ENCODE measurements around the gene CYGB. TPM values are rescaled to one million over a fixed set of nuclear protein-coding genes. Genes with fewer than 3 reads are reported as not detected.

The CYGB gene
- total and polyA plus RNA-seq, 2 of the 13 experiments (the other 11 are each of a cell fraction or from before 2014, with no cell fraction given): 18.9 to 27.1 TPM

DNA sequence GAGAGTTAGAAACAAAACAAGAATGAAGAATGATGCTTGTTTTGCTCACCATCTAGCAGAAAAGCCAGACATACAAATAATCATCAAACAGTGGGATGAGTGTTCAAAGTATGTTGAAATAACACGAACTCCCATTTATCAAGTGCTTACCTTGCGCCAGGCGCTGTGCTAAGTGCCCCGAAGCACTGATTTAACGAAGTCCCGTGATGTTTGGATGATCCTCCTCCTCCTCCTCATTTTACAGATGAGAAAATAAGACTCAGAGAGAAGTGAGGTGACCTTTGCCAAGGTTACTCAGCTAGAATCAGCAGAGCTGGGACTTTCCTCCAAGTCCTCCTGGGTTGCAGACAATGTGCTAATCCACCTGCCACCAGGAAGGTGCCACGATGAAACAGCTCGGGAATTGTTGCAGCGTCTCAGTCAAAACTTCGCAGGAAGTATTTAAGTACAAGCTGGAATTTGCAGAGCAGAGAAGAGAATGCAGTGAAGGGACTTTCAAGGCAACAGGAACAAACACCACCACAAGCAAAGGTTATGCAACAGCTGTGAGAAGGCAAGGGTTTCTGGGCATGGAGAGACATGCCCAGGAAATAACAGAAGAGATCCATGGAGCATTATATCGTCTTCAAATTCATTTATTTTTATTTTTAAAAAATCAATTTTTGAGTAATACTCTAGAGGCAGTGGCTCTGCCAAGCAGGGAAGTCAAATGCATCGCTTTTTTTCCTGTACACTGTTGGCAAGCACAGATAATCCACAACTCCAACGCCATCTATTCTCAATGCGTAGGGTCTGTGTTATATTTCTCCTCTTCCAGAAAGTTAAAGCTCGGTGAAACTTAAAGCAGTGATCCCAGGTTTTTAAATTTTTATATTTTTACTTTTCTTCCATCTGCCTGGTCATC is 13.5 kb upstream of the CYGB start (continued):
- TF ChIP-seq THRA (CRISPR knock-in tag; IDR thresholded peaks at IDR 0.05; ENCODE audit: borderline replicate concordance) (peak; percentile 92; the same call in 1 of the 2 replicates), ZEB1 (IDR thresholded peaks at IDR 0.05; ENCODE audit: insufficient replicate concordance, low read depth) (no peak), CREB3 (CRISPR knock-in tag; IDR thresholded peaks at IDR 0.05) (0 out of 2 replicates have a peak, but pooled peaks have one; percentile 25), ZNF44 (CRISPR knock-in tag; IDR thresholded peaks at IDR 0.05) (no peak), DMAP1 (CRISPR knock-in tag; IDR thresholded peaks at IDR 0.05) (peak; percentile 71; the same call in 1 of the 2 replicates), DRAP1 (CRISPR knock-in tag; IDR thresholded peaks at IDR 0.05) (peak; percentile 86), ZNF790 (CRISPR knock-in tag; IDR thresholded peaks at IDR 0.05; ENCODE audit: borderline replicate concordance) (no peak), FOSL1 (CRISPR knock-in tag; IDR thresholded peaks at IDR 0.05; ENCODE audit: borderline replicate concordance) (no peak), FOXK1 (CRISPR knock-in tag; IDR thresholded peaks at IDR 0.05; ENCODE audit: borderline replicate concordance, low read depth) (peak; percentile 86; the same call in 1 of the 2 replicates), ZNF230 (CRISPR knock-in tag; IDR thresholded peaks at IDR 0.05) (peak; percentile 77; the same call in 1 of the 2 replicates), SP2 (CRISPR knock-in tag; IDR thresholded peaks at IDR 0.05) (no peak), ZNF556 (CRISPR knock-in tag; IDR thresholded peaks at IDR 0.05; ENCODE audit: borderline replicate concordance) (peak; percentile 77; the same call in 1 of the 2 replicates), ZNF256 (CRISPR knock-in tag; conservative IDR thresholded peaks at IDR 0.05) (no peak), ZNF33A (CRISPR knock-in tag; IDR thresholded peaks at IDR 0.05; ENCODE audit: borderline replicate concordance) (no peak), ZNF12 (CRISPR knock-in tag; IDR thresholded peaks at IDR 0.05) (peak; percentile 79; the same call in 1 of the 2 replicates), SMARCE1 (IDR thresholded peaks at IDR 0.05; ENCODE audit: borderline replicate concordance) (no peak), ERF (CRISPR knock-in tag; IDR thresholded peaks at IDR 0.05) (peak; percentile 88), TCF12 (IDR thresholded peaks at IDR 0.05) (no peak), TCF12 (CRISPR knock-in tag; IDR thresholded peaks at IDR 0.05) (no peak), BCL6 (CRISPR knock-in tag; IDR thresholded peaks at IDR 0.05) (peak; percentile 91), ZBTB7B (CRISPR knock-in tag; IDR thresholded peaks at IDR 0.05) (peak; percentile 40; the same call in 1 of the 2 replicates), ZC3H4 (CRISPR knock-in tag; IDR thresholded peaks at IDR 0.05; ENCODE audit: borderline replicate concordance) (no peak), IRF2 (CRISPR knock-in tag; IDR thresholded peaks at IDR 0.05) (peak; percentile 83), MXD4 (CRISPR knock-in tag; IDR thresholded peaks at IDR 0.05) (no peak), SP140L (CRISPR knock-in tag; IDR thresholded peaks at IDR 0.05; ENCODE audit: borderline replicate concordance) (no peak), GABPB1 (CRISPR knock-in tag; IDR thresholded peaks at IDR 0.05) (peak; percentile 69; the same call in 1 of the 2 replicates), ZNF382 (CRISPR knock-in tag; IDR thresholded peaks at IDR 0.05; ENCODE audit: borderline replicate concordance) (no peak)
- TF ChIP-seq, protein P1, sequence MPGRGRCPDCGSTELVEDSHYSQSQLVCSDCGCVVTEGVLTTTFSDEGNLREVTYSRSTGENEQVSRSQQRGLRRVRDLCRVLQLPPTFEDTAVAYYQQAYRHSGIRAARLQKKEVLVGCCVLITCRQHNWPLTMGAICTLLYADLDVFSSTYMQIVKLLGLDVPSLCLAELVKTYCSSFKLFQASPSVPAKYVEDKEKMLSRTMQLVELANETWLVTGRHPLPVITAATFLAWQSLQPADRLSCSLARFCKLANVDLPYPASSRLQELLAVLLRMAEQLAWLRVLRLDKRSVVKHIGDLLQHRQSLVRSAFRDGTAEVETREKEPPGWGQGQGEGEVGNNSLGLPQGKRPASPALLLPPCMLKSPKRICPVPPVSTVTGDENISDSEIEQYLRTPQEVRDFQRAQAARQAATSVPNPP (CRISPR knock-in tag; IDR thresholded peaks at IDR 0.05): 0 out of 2 replicates have a peak, but pooled peaks have one; percentile 37
